Lower leg skin (tissue), 3 donors: Measurements from ENCODE around the gene DHX34.

Experiments used
- CTCF ChIP-seq, 3 donors: fragments of 450-650 bp; IDR thresholded peaks; one replicate each; pipeline ENCODE4 v1.5.1; 2016; ENCODE audit warnings: antibody characterized with exemption in 3 of 3, mild to moderate bottlenecking in 3 of 3, moderate library complexity in 2 of 3
- POLR2A ChIP-seq, 2 donors: fragments of 450-650 bp; IDR thresholded peaks; one replicate each; pipeline ENCODE4 v1.6.1; 2016 to 2017; ENCODE audit warnings: antibody characterized with exemption in 2 of 2, mild to moderate bottlenecking in 1 of 2, moderate library complexity in 1 of 2

- no peak for TF ChIP-seq CTCF (IDR thresholded peaks at IDR 0.05)
- TF ChIP-seq POLR2A (IDR thresholded peaks at IDR 0.05), result no peak
These were observed 49.8 kb downstream of the DHX34 start for GRCh38 chr19:47398707-47399597.
